Measurements from ENCODE around the gene TMPRSS11E. TPM values are rescaled to one million over a fixed set of nuclear protein-coding genes. Genes with fewer than 3 reads are reported as not detected.
"Not testable (repeated sequence)": the region's sequence is repeated elsewhere in the genome, so short reads cannot be mapped to it uniquely, and the experiment has no call there.

Gene TMPRSS11E
- polyA plus RNA-seq, 3 donors: 0.18 TPM; not detected in 2

GRCh38 chr4:68522232-68522631 is 75.0 kb downstream of the TMPRSS11E start:
- DNase-seq (ENCODE audit: extremely low read depth in 1 of 11, low read depth in 9 of 11, low spot score in 4 of 11): not testable (repeated sequence)

- no peak for DNase-seq (ENCODE audit: extremely low read depth in 1 of 11, low read depth in 9 of 11, low spot score in 4 of 11)
Observed at GRCh38 chr4:68535974-68536373, 88.7 kb downstream of the TMPRSS11E start.

- DNase-seq (ENCODE audit: extremely low read depth in 1 of 11, low read depth in 9 of 11, low spot score in 4 of 11): no peak
Observed at GRCh38 chr4:68536375-68536774, 89.1 kb downstream of the TMPRSS11E start.

- not testable (repeated sequence) for DNase-seq (ENCODE audit: extremely low read depth in 1 of 11, low read depth in 9 of 11, low spot score in 4 of 11)
Observed at GRCh38 chr4:68542742-68543141, 95.5 kb downstream of the TMPRSS11E start.

Other genes starting within 250 kb of the TMPRSS11E start
- under 1 TPM; 0.04 to 0.14 (median 0.11) TPM for gene TMPRSS11B, start 201.8 kb upstream of the TMPRSS11E start, polyA plus RNA-seq (ENCODE audit: insufficient read length in 3 of 3)
- 100 to 1,000 TPM; 167 to 215 (median 196) TPM for gene YTHDC1, start 97.4 kb upstream of the TMPRSS11E start, polyA plus RNA-seq (ENCODE audit: insufficient read length in 3 of 3)
- not detected for gene UGT2B17, start 128.9 kb downstream of the TMPRSS11E start, polyA plus RNA-seq (ENCODE audit: insufficient read length in 3 of 3)
- gene UGT2B15, start 223.2 kb downstream of the TMPRSS11E start, polyA plus RNA-seq (ENCODE audit: insufficient read length in 3 of 3): under 1 TPM in 1 of 3 donors, not detected in 2; 0.04 TPM

Data from renal cortex interstitium (tissue), 11 donors.